Activated CD4-positive, alpha-beta memory T cell treated with anti-CD3 and anti-CD28 coated beads for 36 hours (primary cell): Measurements from ENCODE around the gene ATP5PD. TPM values are rescaled to one million over a fixed set of nuclear protein-coding genes. Genes with fewer than 3 reads are reported as not detected.

Experiments
- CTCF ChIA-PET: fragments of 350-600 bp; sonication (Branson Sonifier 250); formaldehyde crosslinking; loops from one replicate; lab custom pipeline; 2021; ENCODE audit warnings: antibody characterized with exemption, inconsistent platforms; lab: Charles Lee
- POLR2A ChIA-PET: fragments of 350-600 bp; sonication (Branson Sonifier 250); formaldehyde crosslinking; loops from one replicate; lab custom pipeline; 2021; ENCODE audit warnings: antibody characterized with exemption; lab: Charles Lee
- DNase-seq: peaks from one replicate; pipeline ENCODE4 v3.0.0-alpha.2; 2020
- H3K27ac Mint-ChIP-seq: one replicate; pipeline ENCODE4 v1.8.0; 2021; ENCODE audit warnings: mixed read lengths
- H3K27me3 Mint-ChIP-seq: one replicate; pipeline ENCODE4 v1.8.0; 2021; ENCODE audit warnings: mixed read lengths
- H3K36me3 Mint-ChIP-seq: one replicate; pipeline ENCODE4 v1.8.0; 2021; ENCODE audit warnings: mixed read lengths
- H3K4me1 Mint-ChIP-seq: one replicate; pipeline ENCODE4 v1.8.0; 2021; ENCODE audit warnings: low read depth, mixed read lengths
- H3K4me3 Mint-ChIP-seq: one replicate; pipeline ENCODE4 v1.8.0; 2021; ENCODE audit warnings: mild to moderate bottlenecking, mixed read lengths
- H3K9me3 Mint-ChIP-seq: one replicate; pipeline ENCODE4 v1.8.0; 2021; ENCODE audit warnings: mixed read lengths
- intact Hi-C: fragments of 100-400 bp; cut with micrococcal nuclease; formaldehyde crosslinking; loops from one replicate; pipeline ENCODE4 v1.15.1; 2023
- total RNA-seq, 2 experiments: library from RNA; stranded (reverse); gene quantifications; one replicate each; pipeline ENCODE4 v1.2.3, GENCODE V29; 2021

Gene ATP5PD
- total RNA-seq, 2 experiments from 2014 or later = 249 to 261 TPM

DNA sequence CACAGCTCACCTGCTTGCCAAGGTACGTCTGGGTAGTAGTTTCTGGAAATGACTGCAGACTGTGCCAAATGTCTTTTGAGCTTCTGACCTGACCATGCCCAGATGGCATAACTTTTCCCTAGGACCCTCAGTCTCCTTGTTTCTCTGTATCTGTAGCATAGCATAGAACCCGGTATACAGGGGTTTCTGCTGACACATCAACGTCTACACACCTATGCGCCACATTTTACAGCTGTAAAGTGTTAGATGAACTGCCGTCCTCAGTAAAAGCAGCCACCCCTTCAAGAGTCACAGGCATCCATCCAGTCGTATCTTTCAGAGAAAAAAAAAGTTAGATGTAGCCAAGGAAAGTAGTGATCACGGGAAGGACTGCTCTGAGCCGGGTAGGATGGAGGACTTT, 17.7 kb upstream of the ATP5PD start:
- peaks cover 31% of the 10 kb centered on the region for H3K36me3 Mint-ChIP-seq

DNA sequence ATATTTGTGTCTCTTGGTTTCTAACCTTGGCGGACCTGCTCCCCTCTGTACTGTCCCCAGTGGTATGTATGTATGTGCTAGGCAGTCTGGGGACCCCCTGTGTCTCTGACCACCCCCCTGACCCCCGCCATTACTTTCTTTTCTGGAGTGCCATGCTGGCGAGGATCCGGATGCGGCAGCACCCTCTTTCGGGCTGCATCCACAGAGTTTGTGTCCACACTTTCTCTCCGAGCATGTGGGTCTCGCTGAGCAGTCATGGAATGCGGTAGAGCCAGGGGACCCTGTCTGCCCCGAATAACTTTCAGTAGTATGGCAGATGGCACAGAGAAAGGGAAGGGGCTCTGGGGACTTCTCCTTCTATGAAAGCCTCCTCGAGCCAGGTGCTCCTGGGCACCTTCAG, 17.3 kb upstream of the ATP5PD start:
- Mint-ChIP-seq H3K4me1 (peaks cover 35% of the 10 kb centered on the region), H3K36me3 (peaks cover 33% of the 10 kb centered on the region)
- intact Hi-C loops = no loop called here

More for the DNA sequence above, 17.7 kb upstream of the ATP5PD start:
- Mint-ChIP-seq H3K27ac (peak overlapping the region; percentile 87), H3K27me3 (no peaks in the 10 kb centered on the region), H3K4me3 (no peak overlapping the region), H3K9me3 (no peaks in the 10 kb centered on the region), H3K4me1 (peaks cover 35% of the 10 kb centered on the region)
- POLR2A ChIA-PET = no interaction called here
- intact Hi-C loops = no loop called here
- CTCF ChIA-PET = interaction anchor here (0.5 to 2.5 kb wide), 2 partner anchors 50 to 128 kb away, joined by 3 to 11 read pairs; no protein-coding TSS in a partner anchor
- no peak for DNase-seq

GRCh38 chr17:75063626-75064025, 16.9 kb upstream of the ATP5PD start:
- intact Hi-C loops = no loop called here
- ChIA-PET CTCF (interaction anchor here (0.5 to 2.5 kb wide), 2 partner anchors 50 to 129 kb away, joined by 3 to 11 read pairs; no protein-coding TSS in a partner anchor), POLR2A (no interaction called here)
- no peaks in the 10 kb centered on the region for H3K27me3 Mint-ChIP-seq
- no peak for DNase-seq
- no peaks in the 10 kb centered on the region for H3K9me3 Mint-ChIP-seq
- no peak overlapping the region for H3K27ac Mint-ChIP-seq
- H3K36me3 Mint-ChIP-seq = peaks cover 33% of the 10 kb centered on the region
- no peak overlapping the region for H3K4me3 Mint-ChIP-seq
- peaks cover 32% of the 10 kb centered on the region for H3K4me1 Mint-ChIP-seq

More for the DNA sequence above, 17.3 kb upstream of the ATP5PD start:
- DNase-seq = no peak
- H3K27me3 Mint-ChIP-seq = no peaks in the 10 kb centered on the region
- CTCF ChIA-PET = interaction anchor here (0.5 to 2.5 kb wide), 2 partner anchors 50 to 129 kb away, joined by 3 to 11 read pairs; no protein-coding TSS in a partner anchor
- no peak overlapping the region for H3K4me3 Mint-ChIP-seq
- H3K9me3 Mint-ChIP-seq = no peaks in the 10 kb centered on the region
- POLR2A ChIA-PET = no interaction called here
- no peak overlapping the region for H3K27ac Mint-ChIP-seq

GRCh38 chr17:75063201-75063600, 16.4 kb upstream of the ATP5PD start:
- H3K9me3 Mint-ChIP-seq = no peaks in the 10 kb centered on the region
- POLR2A ChIA-PET = no interaction called here

GRCh38 chr17:75061618-75062017, 14.8 kb upstream of the ATP5PD start:
- ChIA-PET POLR2A (interaction anchor here (0.6 kb wide), 1 partner anchor 59 kb away, joined by 3 read pairs; no protein-coding TSS in a partner anchor), CTCF (interaction anchor here (1.0 kb wide), 1 partner anchor 100 kb away, joined by 4 read pairs; no protein-coding TSS in a partner anchor)
- DNase-seq = no peak
- Mint-ChIP-seq H3K36me3 (peaks cover 33% of the 10 kb centered on the region), H3K4me3 (no peak overlapping the region), H3K27me3 (no peaks in the 10 kb centered on the region), H3K4me1 (peaks cover 24% of the 10 kb centered on the region), H3K9me3 (no peaks in the 10 kb centered on the region), H3K27ac (no peak overlapping the region)
- intact Hi-C loops = no loop called here

More at GRCh38 chr17:75063201-75063600, 16.4 kb upstream of the ATP5PD start:
- no peak for DNase-seq
- CTCF ChIA-PET = interaction anchor here (0.6 to 2.5 kb wide), 3 partner anchors 44 to 102 kb away, joined by 3 to 11 read pairs (median 3); no protein-coding TSS in a partner anchor
- H3K27ac Mint-ChIP-seq = no peak overlapping the region
- peaks cover 32% of the 10 kb centered on the region for H3K4me1 Mint-ChIP-seq
- no peaks in the 10 kb centered on the region for H3K27me3 Mint-ChIP-seq
- peaks cover 33% of the 10 kb centered on the region for H3K36me3 Mint-ChIP-seq
- intact Hi-C loops = no loop called here
- H3K4me3 Mint-ChIP-seq = no peak overlapping the region

GRCh38 chr17:75061055-75061438, 14.3 kb upstream of the ATP5PD start:
- intact Hi-C loops = no loop called here
- Mint-ChIP-seq H3K27me3 (no peaks in the 10 kb centered on the region), H3K4me3 (no peak overlapping the region), H3K36me3 (peaks cover 38% of the 10 kb centered on the region), H3K9me3 (no peaks in the 10 kb centered on the region), H3K27ac (no peak overlapping the region), H3K4me1 (peaks cover 19% of the 10 kb centered on the region)
- CTCF ChIA-PET = interaction anchor here (1.0 to 2.5 kb wide), 6 partner anchors 53 to 141 kb away, joined by 3 to 6 read pairs (median 4); no protein-coding TSS in a partner anchor
- POLR2A ChIA-PET = interaction anchor here (0.6 to 1.3 kb wide), 2 partner anchors 26 to 60 kb away, joined by 3 read pairs; no protein-coding TSS in a partner anchor
- no peak for DNase-seq

- H3K4me3 Mint-ChIP-seq = no peak overlapping the region
- peaks cover 15% of the 10 kb centered on the region for H3K4me1 Mint-ChIP-seq
- DNase-seq = no peak
- ChIA-PET POLR2A (interaction anchor here (1.3 kb wide), 1 partner anchor 27 kb away, joined by 3 read pairs; no protein-coding TSS in a partner anchor), CTCF (interaction anchor here (0.6 to 2.5 kb wide), 13 partner anchors 9 to 245 kb away, joined by 3 to 8 read pairs (median 4); no protein-coding TSS in a partner anchor)
- no peaks in the 10 kb centered on the region for H3K9me3 Mint-ChIP-seq
- peaks cover 41% of the 10 kb centered on the region for H3K36me3 Mint-ChIP-seq
- no peaks in the 10 kb centered on the region for H3K27me3 Mint-ChIP-seq
- intact Hi-C loops = no loop called here
- no peak overlapping the region for H3K27ac Mint-ChIP-seq
Observed at GRCh38 chr17:75060434-75061054, 13.8 kb upstream of the ATP5PD start.

DNA sequence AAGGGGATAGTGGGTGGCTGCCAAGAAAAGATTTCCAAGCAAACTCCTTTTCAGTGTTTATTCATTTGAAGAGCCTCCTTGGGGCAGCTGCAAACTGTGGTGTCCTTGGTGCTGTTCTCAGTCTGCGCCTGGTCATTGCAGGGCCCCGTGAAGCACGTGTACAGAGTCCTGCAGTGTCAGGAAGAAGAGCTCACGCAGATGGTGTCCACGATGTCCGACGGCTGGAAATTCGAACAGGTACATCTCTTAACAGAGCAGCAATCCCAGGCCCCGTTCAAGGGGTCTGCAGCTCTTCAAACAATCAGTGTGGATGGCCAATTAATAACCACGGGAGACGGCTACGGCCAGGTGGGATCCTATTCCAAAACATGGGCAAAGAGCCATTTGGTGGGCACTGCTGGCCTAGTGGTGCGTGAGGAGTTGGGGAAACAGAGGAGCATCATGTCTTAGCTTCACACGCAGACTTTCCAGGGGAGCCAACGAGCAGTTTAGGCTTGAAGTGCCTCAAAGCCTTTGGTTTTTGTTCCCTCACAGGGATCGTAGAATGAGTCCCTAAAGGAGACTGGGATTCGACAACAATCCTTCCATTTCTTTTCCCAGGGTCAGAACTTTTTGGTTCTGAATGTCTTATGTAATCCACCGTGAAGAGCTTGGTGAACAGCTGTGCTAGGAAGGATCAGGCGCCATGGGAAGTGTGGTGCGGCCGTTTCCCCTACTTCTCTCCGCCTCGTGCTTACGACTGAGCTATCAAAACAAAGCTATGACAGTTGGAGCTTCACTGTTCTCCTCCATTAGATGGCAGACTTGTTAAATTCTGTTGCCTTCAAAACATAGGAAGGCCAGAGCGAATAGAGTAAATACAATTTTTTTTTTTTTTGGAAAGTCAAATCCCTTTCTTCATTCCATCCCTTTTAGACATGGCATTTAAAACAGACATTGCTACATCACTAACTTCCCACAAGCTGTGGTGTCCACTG, 12.9 kb upstream of the ATP5PD start:
- POLR2A ChIA-PET = interaction anchor here (1.3 kb wide), 1 partner anchor 27 kb away, joined by 3 read pairs; no protein-coding TSS in a partner anchor
- CTCF ChIA-PET = interaction anchor here (0.6 to 2.5 kb wide), 17 partner anchors 10 to 246 kb away, joined by 3 to 8 read pairs (median 4); partner anchors contain the start of gene NUP85
- no peak for DNase-seq
- H3K27me3 Mint-ChIP-seq = no peaks in the 10 kb centered on the region
- no peak overlapping the region for H3K27ac Mint-ChIP-seq
- peaks cover 7% of the 10 kb centered on the region for H3K4me1 Mint-ChIP-seq
- H3K36me3 Mint-ChIP-seq = peaks cover 36% of the 10 kb centered on the region
- H3K4me3 Mint-ChIP-seq = no peak overlapping the region
- no peaks in the 10 kb centered on the region for H3K9me3 Mint-ChIP-seq
- intact Hi-C loops = no loop called here

DNA sequence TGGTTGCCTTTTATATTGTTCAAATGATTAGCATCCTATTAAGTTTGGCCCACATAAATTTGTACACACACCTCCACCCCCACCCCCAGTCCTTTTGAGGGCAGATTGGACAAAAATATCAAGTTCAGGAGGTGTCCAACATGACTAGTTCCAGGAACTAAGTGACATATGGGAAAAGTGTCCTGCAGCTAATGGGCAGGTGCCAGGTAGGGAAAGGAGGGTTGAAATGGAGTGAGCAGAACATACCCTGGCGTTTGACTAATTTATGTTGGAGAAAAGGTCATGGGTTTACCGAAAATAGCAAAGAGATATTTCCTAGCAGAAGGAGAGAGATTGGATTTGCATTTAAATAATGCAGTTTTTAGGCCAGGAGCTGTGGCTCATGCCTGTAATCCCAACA, 5.2 kb upstream of the ATP5PD start:
- ChIA-PET POLR2A (no interaction called here), CTCF (interaction anchor here (3.0 kb wide), 1 partner anchor 62 kb away, joined by 9 read pairs; no protein-coding TSS in a partner anchor)
- Mint-ChIP-seq H3K36me3 (peaks cover 30% of the 10 kb centered on the region), H3K9me3 (no peaks in the 10 kb centered on the region), H3K27ac (no peak overlapping the region), H3K4me3 (no peak overlapping the region), H3K4me1 (peaks cover 27% of the 10 kb centered on the region), H3K27me3 (no peaks in the 10 kb centered on the region)
- DNase-seq = no peak
- intact Hi-C loops = no loop called here

DNA sequence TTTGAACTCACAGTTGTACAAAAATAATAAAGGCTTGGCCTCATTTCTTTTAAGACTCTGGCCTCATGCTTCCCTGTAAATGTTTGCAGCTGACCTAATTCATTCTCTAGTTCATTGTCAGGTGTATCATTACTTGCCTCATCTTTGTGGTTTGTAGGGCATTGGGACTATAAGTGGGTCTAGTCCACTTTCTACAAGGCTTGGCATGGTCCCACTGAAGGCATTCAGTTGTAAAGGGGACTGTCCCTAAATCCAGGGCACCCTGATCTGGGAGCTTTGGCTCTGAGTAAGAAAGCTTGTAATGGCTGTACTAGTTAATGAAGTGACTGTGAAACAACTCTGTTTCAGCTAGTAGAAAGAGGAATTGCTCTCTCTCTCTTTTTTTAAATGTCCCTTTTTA, 2.9 kb upstream of the ATP5PD start:
- POLR2A ChIA-PET = interaction anchor here (0.6 to 1.1 kb wide), 2 partner anchors 15 to 68 kb away, joined by 3 read pairs; no protein-coding TSS in a partner anchor
- H3K4me3 Mint-ChIP-seq = no peak overlapping the region
- CTCF ChIA-PET = interaction anchor here (1.1 to 3.0 kb wide), 4 partner anchors 56 to 89 kb away, joined by 3 to 9 read pairs (median 5); no protein-coding TSS in a partner anchor
- intact Hi-C loops = loop anchor here (5.0 kb wide), 5 partner anchors 37 to 133 kb away; partner anchors contain the start of genes ARMC7, JPT1, MRPL58 and NT5C
- H3K9me3 Mint-ChIP-seq = no peaks in the 10 kb centered on the region
- DNase-seq = no peak
- no peaks in the 10 kb centered on the region for H3K27me3 Mint-ChIP-seq
- H3K27ac Mint-ChIP-seq = no peak overlapping the region
- peaks cover 36% of the 10 kb centered on the region for H3K4me1 Mint-ChIP-seq
- H3K36me3 Mint-ChIP-seq = peaks cover 22% of the 10 kb centered on the region

DNA sequence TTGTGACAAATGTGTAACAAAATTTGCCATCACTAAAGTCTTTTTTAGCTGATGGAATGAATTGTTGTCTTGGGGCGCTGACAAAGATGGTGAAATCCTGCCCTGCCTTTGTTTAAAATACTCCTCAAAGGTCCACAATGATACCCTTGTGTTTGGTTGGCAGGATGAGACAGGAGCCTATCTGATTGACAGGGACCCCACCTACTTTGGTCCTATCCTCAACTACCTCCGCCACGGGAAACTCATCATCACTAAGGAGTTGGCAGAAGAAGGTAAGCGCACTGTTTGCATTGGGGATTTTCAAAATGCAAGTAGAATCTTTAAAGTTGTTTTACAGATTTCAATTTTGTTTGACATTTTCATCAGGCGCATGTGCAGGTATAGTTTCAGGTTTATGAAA, 2.3 kb upstream of the ATP5PD start:
- CTCF ChIA-PET = interaction anchor here (0.9 to 1.7 kb wide), 7 partner anchors 11 to 363 kb away, joined by 3 to 7 read pairs (median 3); partner anchors contain the start of gene NT5C
- H3K27me3 Mint-ChIP-seq = no peaks in the 10 kb centered on the region
- H3K4me3 Mint-ChIP-seq = no peak overlapping the region

More for the DNA sequence above, 2.3 kb upstream of the ATP5PD start:
- Mint-ChIP-seq H3K27ac (no peak overlapping the region), H3K36me3 (peaks cover 19% of the 10 kb centered on the region), H3K4me1 (peaks cover 38% of the 10 kb centered on the region), H3K9me3 (no peaks in the 10 kb centered on the region)
- DNase-seq = no peak
- POLR2A ChIA-PET = no interaction called here
- intact Hi-C loops = loop anchor here (5.0 kb wide), 5 partner anchors 37 to 133 kb away; partner anchors contain the start of genes ARMC7, JPT1, MRPL58 and NT5C
